Mesenchymal stem cell (in vitro differentiated cells and primary cell): ENCODE results near the gene TTPAL.

ENCODE experiments used
- DNase-seq: peaks from one replicate; pipeline ENCODE4 v3.0.0-alpha.2; 2013
- H2AFZ ChIP-seq: one replicate; pipeline ENCODE4 v1.6.1; 2013; ENCODE audit warnings: low read depth, mild to moderate bottlenecking, control low read depth, inconsistent platforms, low read length, moderate library complexity
- H2AK5ac ChIP-seq: 2 replicates; pipeline ENCODE4 v1.6.1; 2013; ENCODE audit warnings: low read length, moderate library complexity, mild to moderate bottlenecking, inconsistent platforms; ENCODE audit not compliant: severe bottlenecking
- H2BK120ac ChIP-seq: one replicate; pipeline ENCODE4 v1.6.1; 2013; ENCODE audit warnings: low read depth, mild to moderate bottlenecking, inconsistent platforms, low read length, moderate library complexity
- H2BK12ac ChIP-seq, 2 experiments: one replicate each; pipeline ENCODE4 v1.6.1; 2013; ENCODE audit warnings: inconsistent platforms in 2 of 2, low read length in 2 of 2, mild to moderate bottlenecking in 2 of 2, moderate library complexity in 2 of 2, control low read depth in 1 of 2
- H2BK15ac ChIP-seq: one replicate; pipeline ENCODE4 v1.6.1; 2013; ENCODE audit warnings: mild to moderate bottlenecking, low read depth, inconsistent platforms; ENCODE audit not compliant: poor library complexity, severe bottlenecking
- H2BK5ac ChIP-seq: 2 replicates; pipeline ENCODE4 v1.6.1; 2013; ENCODE audit warnings: low read depth, mild to moderate bottlenecking, low read length, control low read depth, inconsistent platforms; ENCODE audit not compliant: poor library complexity, severe bottlenecking
- H3K14ac ChIP-seq, 2 experiments: one replicate each; pipeline ENCODE4 v1.6.1; 2013; ENCODE audit warnings: inconsistent platforms in 2 of 2, low read length in 2 of 2, control low read depth in 1 of 2, mild to moderate bottlenecking in 1 of 2, moderate library complexity in 1 of 2
- H3K18ac ChIP-seq, 2 experiments: one replicate each; pipeline ENCODE4 v1.6.1; 2013; ENCODE audit warnings: inconsistent platforms in 2 of 2, low read length in 2 of 2, control low read depth in 1 of 2, low read depth in 1 of 2, mild to moderate bottlenecking in 1 of 2
- H3K23ac ChIP-seq, 2 experiments: one replicate each; pipeline ENCODE4 v1.6.1; 2013; ENCODE audit warnings: inconsistent platforms in 2 of 2, low read length in 2 of 2, mild to moderate bottlenecking in 2 of 2, moderate library complexity in 2 of 2, control low read depth in 1 of 2
- H3K27ac ChIP-seq: 2 replicates; pipeline ENCODE4 v1.5.1; 2013; ENCODE audit warnings: mild to moderate bottlenecking, moderate library complexity, low read length, control low read depth, inconsistent platforms; ENCODE audit not compliant: poor library complexity, severe bottlenecking
- H3K27me3 ChIP-seq, 2 experiments: 2 replicates each; pipeline versions ENCODE4 v1.6.1 to v1.7.0; 2013; ENCODE audit warnings: low read length in 2 of 2, mild to moderate bottlenecking in 2 of 2, moderate library complexity in 2 of 2, control low read depth in 1 of 2, inconsistent platforms in 1 of 2; ENCODE audit not compliant: control insufficient read depth in 1 of 2, insufficient read depth in 1 of 2
- H3K36me3 ChIP-seq, 2 experiments: 2 replicates each; pipeline versions ENCODE4 v1.6.1 to v1.7.0; 2013; ENCODE audit warnings: low read length in 2 of 2, control low read depth in 1 of 2, inconsistent platforms in 1 of 2, low read depth in 1 of 2, mild to moderate bottlenecking in 1 of 2; ENCODE audit not compliant: insufficient read depth in 2 of 2, control insufficient read depth in 1 of 2
- H3K4ac ChIP-seq, 2 experiments: one replicate each; pipeline ENCODE4 v1.6.1; 2013; ENCODE audit warnings: inconsistent platforms in 2 of 2, low read length in 2 of 2, mild to moderate bottlenecking in 2 of 2, moderate library complexity in 2 of 2, control low read depth in 1 of 2, low read depth in 1 of 2
- H3K4me1 ChIP-seq: 2 replicates; pipeline ENCODE4 v1.6.1; 2013; ENCODE audit warnings: low read depth, low read length, control low read depth; ENCODE audit not compliant: control insufficient read depth, insufficient read depth
- H3K4me2 ChIP-seq: 2 replicates; pipeline ENCODE4 v1.6.1; 2013; ENCODE audit warnings: low read length, mild to moderate bottlenecking, inconsistent platforms; ENCODE audit not compliant: poor library complexity, severe bottlenecking
- H3K4me3 ChIP-seq, 2 experiments: 2 replicates each; pipeline versions ENCODE4 v1.5.1 to v1.7.0; 2013; ENCODE audit warnings: low read length in 2 of 2, mild to moderate bottlenecking in 2 of 2, control low read depth in 1 of 2, low read depth in 1 of 2; ENCODE audit not compliant: insufficient read depth in 1 of 2
- H3K79me1 ChIP-seq: replicated peaks from 2 replicates; pipeline ENCODE4 v1.6.1; 2013; ENCODE audit warnings: mild to moderate bottlenecking, control low read depth, low read length, inconsistent platforms; ENCODE audit not compliant: poor library complexity, severe bottlenecking
- H3K9ac ChIP-seq: 2 replicates; pipeline ENCODE4 v1.7.0; 2013; ENCODE audit warnings: mild to moderate bottlenecking, low read length, moderate library complexity
- H3K9me3 ChIP-seq: 2 replicates; pipeline ENCODE4 v1.7.0; 2013; ENCODE audit warnings: mild to moderate bottlenecking, low read length; ENCODE audit not compliant: control insufficient read depth
- H4K8ac ChIP-seq: one replicate; pipeline ENCODE4 v1.6.1; 2013; ENCODE audit warnings: inconsistent platforms, mild to moderate bottlenecking, low read length, moderate library complexity
- H4K91ac ChIP-seq: one replicate; pipeline ENCODE4 v1.6.1; 2013; ENCODE audit warnings: mild to moderate bottlenecking, low read length, inconsistent platforms
- WGBS: methylation state at CpG from one replicate; pipeline ENCODE4 v1.1.7; 2013; ENCODE audit warnings: mixed read lengths; 5-methylcytosine and 5-hydroxymethylcytosine counted together

The TTPAL gene

DNA sequence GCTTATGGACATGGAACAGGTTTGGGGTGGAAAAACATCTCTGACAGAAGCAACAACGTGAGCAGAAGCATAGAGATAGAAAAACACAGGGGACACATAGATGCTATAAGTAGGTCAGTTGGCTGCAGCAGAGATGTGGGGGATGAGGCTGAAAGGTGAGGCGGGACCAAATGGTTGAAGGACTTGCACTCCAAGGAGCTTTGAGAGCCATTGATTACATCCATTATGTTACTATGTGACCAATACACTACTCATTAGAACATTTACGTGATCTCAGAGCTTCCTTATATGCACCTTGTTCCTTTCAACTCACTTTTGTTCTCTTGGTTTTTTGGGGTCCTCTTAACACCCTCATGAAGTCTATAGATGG, 47.9 kb upstream of the TTPAL start:
- no peaks in the 10 kb centered on the region for H3K4me1 ChIP-seq
- no peak overlapping the region for H2BK5ac ChIP-seq
- H3K4me3 ChIP-seq: no peak overlapping the region
- DNase-seq: no peak
- H2BK15ac ChIP-seq: no peak overlapping the region
- H3K27ac ChIP-seq: no peak overlapping the region
- H3K23ac ChIP-seq: no peak overlapping the region
- no peak overlapping the region for H2AK5ac ChIP-seq
- peaks cover 9 to 86% of the 10 kb centered on the region in 2 experiments for H3K27me3 ChIP-seq
- H4K91ac ChIP-seq: no peak overlapping the region
- WGBS: 71% methylated on average over 2 of the region's 3 CpGs
- no peaks in the 10 kb centered on the region for H3K79me1 ChIP-seq
- no peak overlapping the region for H3K4me2 ChIP-seq
- H2BK120ac ChIP-seq: no peak overlapping the region
- H3K36me3 ChIP-seq: no peaks in the 10 kb centered on the region
- H3K4ac ChIP-seq: no peak overlapping the region
- no peak overlapping the region for H3K18ac ChIP-seq
- no peaks in the 10 kb centered on the region for H3K9me3 ChIP-seq
- no peak overlapping the region for H2AFZ ChIP-seq
- H3K14ac ChIP-seq: no peak overlapping the region
- no peak overlapping the region for H4K8ac ChIP-seq
- no peak overlapping the region for H3K9ac ChIP-seq
- H2BK12ac ChIP-seq: no peak overlapping the region

DNA sequence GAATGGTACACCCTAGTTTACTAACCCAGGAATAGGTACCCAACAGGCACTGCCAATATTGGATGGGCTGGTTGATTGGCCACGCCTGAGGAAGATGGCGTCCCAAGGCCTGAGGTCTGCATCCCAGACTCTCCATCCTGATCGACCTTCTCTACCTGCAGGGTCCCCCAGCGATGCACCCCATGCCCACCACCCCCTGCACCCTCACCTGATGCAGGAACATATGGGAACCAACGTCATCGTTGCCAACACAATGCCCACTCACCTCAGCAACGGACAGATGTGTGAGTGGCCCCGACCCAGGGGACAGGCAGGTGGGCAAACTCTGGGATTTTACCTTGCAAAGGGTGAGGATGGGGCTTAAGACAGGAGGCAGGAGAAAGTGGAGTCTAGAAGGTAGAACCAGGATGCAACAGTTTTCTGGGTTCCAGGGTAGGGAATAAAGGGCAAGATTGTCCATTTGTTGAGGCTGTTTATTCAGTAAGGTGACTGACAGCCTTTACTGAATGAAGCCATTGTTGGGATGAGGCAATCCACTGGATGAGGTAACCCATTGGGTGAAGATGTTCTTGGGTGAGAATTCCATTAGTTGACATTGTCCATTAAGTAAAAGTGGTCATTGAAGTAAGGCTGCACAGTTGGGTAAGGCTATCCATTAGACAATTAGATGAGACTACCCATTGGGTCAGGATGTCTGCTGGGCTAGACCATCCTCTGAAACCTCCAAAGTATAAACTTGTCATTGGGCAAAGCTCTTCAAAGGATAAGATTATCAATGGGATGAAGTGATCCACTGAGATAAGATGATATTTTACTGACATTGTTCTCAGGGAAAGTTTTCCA, 47.3 kb upstream of the TTPAL start:
- Histone ChIP-seq H3K23ac (no peak overlapping the region), H4K8ac (no peak overlapping the region), H2BK12ac (no peak overlapping the region), H2BK120ac (no peak overlapping the region), H3K4me2 (no peak overlapping the region), H3K9ac (no peak overlapping the region), H3K27ac (no peak overlapping the region), H3K9me3 (no peaks in the 10 kb centered on the region), H3K4ac (no peak overlapping the region), H4K91ac (no peak overlapping the region), H3K36me3 (no peaks in the 10 kb centered on the region), H3K79me1 (no peaks in the 10 kb centered on the region), H3K4me1 (no peaks in the 10 kb centered on the region), H2AK5ac (no peak overlapping the region), H3K14ac (no peak overlapping the region), H3K27me3 (peaks cover 9 to 89% of the 10 kb centered on the region in 2 experiments), H2BK15ac (no peak overlapping the region), H2AFZ (no peak overlapping the region), H3K18ac (no peak overlapping the region), H3K4me3 (no peak overlapping the region), H2BK5ac (no peak overlapping the region)
- 88% methylated on average over 7 of the region's 8 CpGs for WGBS
- no peak for DNase-seq

DNA sequence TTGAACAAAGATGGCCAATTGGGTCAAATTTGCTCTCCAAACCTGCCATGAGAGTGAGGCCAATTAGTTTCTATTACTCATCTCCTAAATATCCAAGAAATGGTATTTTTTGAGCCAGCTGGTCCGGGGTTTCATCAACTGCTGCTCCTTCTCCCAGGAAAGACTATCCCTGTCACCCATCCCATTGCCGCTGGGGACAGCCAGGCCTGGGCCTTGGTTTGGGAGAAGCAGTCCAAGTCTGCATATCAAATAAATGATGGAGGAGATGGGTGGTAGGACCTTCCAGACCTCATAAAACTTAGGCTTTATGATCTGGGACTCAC, 46.7 kb upstream of the TTPAL start:
- Histone ChIP-seq H3K4me3 (no peak overlapping the region), H4K8ac (no peak overlapping the region), H3K18ac (no peak overlapping the region), H3K36me3 (no peaks in the 10 kb centered on the region), H3K27ac (no peak overlapping the region), H3K4me2 (no peak overlapping the region), H3K27me3 (peaks cover 13 to 90% of the 10 kb centered on the region in 2 experiments), H3K4me1 (no peaks in the 10 kb centered on the region), H2AFZ (no peak overlapping the region), H3K14ac (no peak overlapping the region), H2AK5ac (no peak overlapping the region), H2BK5ac (no peak overlapping the region), H3K9me3 (no peaks in the 10 kb centered on the region), H2BK15ac (no peak overlapping the region), H2BK12ac (no peak overlapping the region), H2BK120ac (no peak overlapping the region), H3K4ac (no peak overlapping the region), H3K23ac (no peak overlapping the region), H3K9ac (no peak overlapping the region), H3K79me1 (no peaks in the 10 kb centered on the region), H4K91ac (no peak overlapping the region)
- no peak for DNase-seq
- 77% methylated on average over 2 of the region's 2 CpGs for WGBS

DNA sequence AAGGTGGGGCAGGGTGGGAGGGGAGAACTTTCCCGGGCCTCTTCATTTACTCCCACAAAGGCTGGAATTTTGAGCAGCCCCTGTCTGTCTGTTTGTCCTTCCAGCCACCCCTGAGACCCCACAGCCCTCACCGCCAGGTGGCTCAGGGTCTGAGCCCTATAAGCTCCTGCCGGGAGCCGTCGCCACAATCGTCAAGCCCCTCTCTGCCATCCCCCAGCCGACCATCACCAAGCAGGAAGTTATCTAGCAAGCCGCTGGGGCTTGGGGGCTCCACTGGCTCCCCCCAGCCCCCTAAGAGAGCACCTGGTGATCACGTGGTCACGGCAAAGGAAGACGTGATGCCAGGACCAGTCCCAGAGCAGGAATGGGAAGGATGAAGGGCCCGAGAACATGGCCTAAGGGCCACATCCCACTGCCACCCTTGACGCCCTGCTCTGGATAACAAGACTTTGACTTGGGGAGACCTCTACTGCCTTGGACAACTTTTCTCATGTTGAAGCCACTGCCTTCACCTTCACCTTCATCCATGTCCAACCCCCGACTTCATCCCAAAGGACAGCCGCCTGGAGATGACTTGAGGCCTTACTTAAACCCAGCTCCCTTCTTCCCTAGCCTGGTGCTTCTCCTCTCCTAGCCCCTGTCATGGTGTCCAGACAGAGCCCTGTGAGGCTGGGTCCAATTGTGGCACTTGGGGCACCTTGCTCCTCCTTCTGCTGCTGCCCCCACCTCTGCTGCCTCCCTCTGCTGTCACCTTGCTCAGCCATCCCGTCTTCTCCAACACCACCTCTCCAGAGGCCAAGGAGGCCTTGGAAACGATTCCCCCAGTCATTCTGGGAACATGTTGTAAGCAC, 46.0 kb upstream of the TTPAL start:
- no peak overlapping the region for H4K8ac ChIP-seq
- H3K4me3 ChIP-seq: no peak overlapping the region
- no peak overlapping the region for H3K18ac ChIP-seq
- H3K14ac ChIP-seq: peak overlapping the region in 1 of 2 experiments; percentile 44
- H3K9ac ChIP-seq: no peak overlapping the region
- 79% methylated on average over 16 of the region's 17 CpGs for WGBS
- peaks cover 17 to 90% of the 10 kb centered on the region in 2 experiments for H3K27me3 ChIP-seq
- no peaks in the 10 kb centered on the region for H3K36me3 ChIP-seq
- no peak overlapping the region for H4K91ac ChIP-seq
- no peak overlapping the region for H3K4me2 ChIP-seq
- DNase-seq: no peak
- H3K4ac ChIP-seq: no peak overlapping the region
- no peak overlapping the region for H3K23ac ChIP-seq
- no peaks in the 10 kb centered on the region for H3K4me1 ChIP-seq
- H2BK12ac ChIP-seq: no peak overlapping the region
- no peak overlapping the region for H2BK5ac ChIP-seq
- no peak overlapping the region for H3K27ac ChIP-seq
- H2BK120ac ChIP-seq: no peak overlapping the region
- H3K9me3 ChIP-seq: no peaks in the 10 kb centered on the region
- no peaks in the 10 kb centered on the region for H3K79me1 ChIP-seq
- no peak overlapping the region for H2BK15ac ChIP-seq
- H2AK5ac ChIP-seq: no peak overlapping the region
- no peak overlapping the region for H2AFZ ChIP-seq
